ENCODE results near the gene GIT2. TPM values are rescaled to one million over a fixed set of nuclear protein-coding genes. Genes with fewer than 3 reads are reported as not detected.

GIT2 gene
- total RNA-seq, 1 donor = 43.4 TPM

- Histone ChIP-seq H3K27ac (ENCODE audit: low read depth, low read length) (no peak overlapping the region), H3K36me3 (ENCODE audit: insufficient read depth, low read length) (peaks cover 68% of the 10 kb centered on the region), H3K79me2 (ENCODE audit: insufficient read depth, low read length) (peaks cover 21% of the 10 kb centered on the region), H4K20me1 (ENCODE audit: insufficient read depth, low read length) (no peaks in the 10 kb centered on the region), H3K4me3 (ENCODE audit: insufficient read depth, low read length) (no peak overlapping the region), H3K27me3 (ENCODE audit: insufficient read depth, low read length) (no peaks in the 10 kb centered on the region), H2AFZ (ENCODE audit: low read length) (no peak overlapping the region), H3K9me3 (ENCODE audit: low read depth, low read length) (no peaks in the 10 kb centered on the region), H3K4me1 (ENCODE audit: insufficient read depth, low read length) (peaks cover 10% of the 10 kb centered on the region), H3K4me2 (ENCODE audit: insufficient read depth, low read length) (no peak overlapping the region)
- no peak for TF ChIP-seq CTCF (IDR thresholded peaks at IDR 0.05; ENCODE audit: extremely low read depth, low read depth, low read length)
- DNase-seq (ENCODE audit: insufficient read length, low spot score, missing footprints) = no peak
Measured at GRCh38 chr12:109905301-109905700, 90.9 kb downstream of the GIT2 start.

GRCh38 chr12:109902891-109903418 lies 93.2 kb downstream of the GIT2 start:
- Histone ChIP-seq H3K9me3 (ENCODE audit: low read depth, low read length) (no peaks in the 10 kb centered on the region), H3K36me3 (ENCODE audit: insufficient read depth, low read length) (peaks cover 50% of the 10 kb centered on the region), H2AFZ (ENCODE audit: low read length) (no peak overlapping the region), H3K27me3 (ENCODE audit: insufficient read depth, low read length) (no peaks in the 10 kb centered on the region), H3K4me1 (ENCODE audit: insufficient read depth, low read length) (peaks cover 17% of the 10 kb centered on the region), H3K79me2 (ENCODE audit: insufficient read depth, low read length) (peaks cover 31% of the 10 kb centered on the region), H3K27ac (ENCODE audit: low read depth, low read length) (no peak overlapping the region), H3K4me3 (ENCODE audit: insufficient read depth, low read length) (no peak overlapping the region), H4K20me1 (ENCODE audit: insufficient read depth, low read length) (no peaks in the 10 kb centered on the region), H3K4me2 (ENCODE audit: insufficient read depth, low read length) (no peak overlapping the region)
- no peak for TF ChIP-seq CTCF (IDR thresholded peaks at IDR 0.05; ENCODE audit: extremely low read depth, low read depth, low read length)
- peak; percentile 62 for DNase-seq (ENCODE audit: insufficient read length, low spot score, missing footprints)

GRCh38 chr12:109900752-109901580 lies 95.2 kb downstream of the GIT2 start:
- peak; percentile 21 for DNase-seq (ENCODE audit: insufficient read length, low spot score, missing footprints)
- Histone ChIP-seq H3K27me3 (ENCODE audit: insufficient read depth, low read length) (no peaks in the 10 kb centered on the region), H3K79me2 (ENCODE audit: insufficient read depth, low read length) (peaks cover 31% of the 10 kb centered on the region), H3K36me3 (ENCODE audit: insufficient read depth, low read length) (peaks cover 31% of the 10 kb centered on the region), H4K20me1 (ENCODE audit: insufficient read depth, low read length) (no peaks in the 10 kb centered on the region), H3K4me2 (ENCODE audit: insufficient read depth, low read length) (peak overlapping the region; percentile 81), H2AFZ (ENCODE audit: low read length) (peak overlapping the region; percentile 100), H3K9me3 (ENCODE audit: low read depth, low read length) (no peaks in the 10 kb centered on the region), H3K4me1 (ENCODE audit: insufficient read depth, low read length) (peaks cover 17% of the 10 kb centered on the region), H3K4me3 (ENCODE audit: insufficient read depth, low read length) (peak overlapping the region; percentile 87), H3K27ac (ENCODE audit: low read depth, low read length) (peak overlapping the region; percentile 84)
- no peak for TF ChIP-seq CTCF (IDR thresholded peaks at IDR 0.05; ENCODE audit: extremely low read depth, low read depth, low read length)

Measured in osteoblast (primary cell).